Fibroblast of lung (primary cell): ENCODE results near the gene LMNA. TPM values are rescaled to one million over a fixed set of nuclear protein-coding genes. Genes with fewer than 3 reads are reported as not detected.

Experiments
- DNase-seq, 2 donors: peaks; one replicate each; pipeline versions ENCODE4 v3.0.0 to v3.0.0-alpha.2; 2010; ENCODE audit warnings: low read depth in 2 of 2
- H2AFZ ChIP-seq: 2 replicates; pipeline ENCODE4 v1.5.1; 2012; ENCODE audit warnings: low read length, control low read depth, inconsistent platforms
- H3K27ac ChIP-seq: 2 replicates; pipeline ENCODE4 v1.5.1; 2011; ENCODE audit warnings: low read length, control low read depth; ENCODE audit not compliant: insufficient read depth
- H3K27me3 ChIP-seq: 2 replicates; pipeline ENCODE4 v1.5.1; 2011; ENCODE audit warnings: mild to moderate bottlenecking, low read length; ENCODE audit not compliant: control insufficient read depth, insufficient read depth
- H3K36me3 ChIP-seq: 2 replicates; pipeline ENCODE4 v1.5.1; 2011; ENCODE audit warnings: low read length; ENCODE audit not compliant: control insufficient read depth, insufficient read depth
- H3K4me1 ChIP-seq: 2 replicates; pipeline ENCODE4 v1.5.1; 2011; ENCODE audit warnings: low read length; ENCODE audit not compliant: control insufficient read depth, insufficient read depth; ENCODE audit errors: extremely low read depth
- H3K4me2 ChIP-seq: 2 replicates; pipeline ENCODE4 v1.5.1; 2011; ENCODE audit warnings: low read length, control low read depth; ENCODE audit not compliant: insufficient read depth; ENCODE audit errors: extremely low read depth
- H3K4me3 ChIP-seq, 4 experiments: fragments of 200-600 bp in 1 of 4; sonication (generic) in 1 of 4; replicated peaks in 1 of 4; 2 replicates each; pipeline ENCODE4 v1.5.1; 2011 to 2016; ENCODE audit warnings: low read length in 4 of 4, low read depth in 3 of 4, mild to moderate bottlenecking in 3 of 4, control low read depth in 2 of 4, inconsistent platforms in 1 of 4, mixed read lengths in 1 of 4; ENCODE audit not compliant: insufficient read depth in 1 of 4; ENCODE audit errors: control extremely low read depth in 1 of 4
- H3K79me2 ChIP-seq: 2 replicates; pipeline ENCODE4 v1.5.1; 2012; ENCODE audit warnings: mild to moderate bottlenecking, low read length, inconsistent platforms; ENCODE audit not compliant: control insufficient read depth, insufficient read depth
- H3K9ac ChIP-seq: 2 replicates; pipeline ENCODE4 v1.5.1; 2011; ENCODE audit warnings: mild to moderate bottlenecking, low read length, control low read depth; ENCODE audit not compliant: insufficient read depth
- H3K9me3 ChIP-seq: 2 replicates; pipeline ENCODE4 v1.5.1; 2012; ENCODE audit warnings: low read depth, low read length; ENCODE audit not compliant: control insufficient read depth, insufficient read depth
- H4K20me1 ChIP-seq: 2 replicates; pipeline ENCODE4 v1.5.1; 2011; ENCODE audit warnings: low read length; ENCODE audit not compliant: control insufficient read depth, insufficient read depth; ENCODE audit errors: extremely low read depth
- CTCF ChIP-seq, 2 donors: IDR thresholded peaks in 1 of 2; conservative IDR thresholded peaks in 1 of 2; 1 replicate in 1 of 2; 2 replicates in 1 of 2; pipeline ENCODE4 v1.5.1; 2011 to 2012; ENCODE audit warnings: low read length in 2 of 2, control low read depth in 1 of 2, inconsistent platforms in 1 of 2, low read depth in 1 of 2, mild to moderate bottlenecking in 1 of 2
- EZH2 ChIP-seq: IDR thresholded peaks from 2 replicates; pipeline ENCODE4 v1.5.1; 2012; ENCODE audit warnings: low read length, control low read depth, mild to moderate bottlenecking; ENCODE audit errors: missing control alignments
- polyA plus RNA-seq, 2 donors: library from polyadenylated mRNA; depleted of rRNA in 1 of 2; stranded (reverse) in 1 of 2; unstranded in 1 of 2; fragments of >200 nt; gene quantifications; 2 replicates each; pipeline ENCODE4 v1.2.1, GENCODE V29; 2011 to 2012; ENCODE audit warnings: missing spikeins in 1 of 2
- total RNA-seq: library from RNA; depleted of rRNA; stranded (reverse); fragments of >200 nt; gene quantifications from 2 replicates; pipeline ENCODE4 v1.2.1, GENCODE V29; 2014

The LMNA gene
- total and polyA plus RNA-seq, 2 donors (not counting 1 experiment from before 2014, with no cell fraction given) = 613 to 1,150 TPM

DNA sequence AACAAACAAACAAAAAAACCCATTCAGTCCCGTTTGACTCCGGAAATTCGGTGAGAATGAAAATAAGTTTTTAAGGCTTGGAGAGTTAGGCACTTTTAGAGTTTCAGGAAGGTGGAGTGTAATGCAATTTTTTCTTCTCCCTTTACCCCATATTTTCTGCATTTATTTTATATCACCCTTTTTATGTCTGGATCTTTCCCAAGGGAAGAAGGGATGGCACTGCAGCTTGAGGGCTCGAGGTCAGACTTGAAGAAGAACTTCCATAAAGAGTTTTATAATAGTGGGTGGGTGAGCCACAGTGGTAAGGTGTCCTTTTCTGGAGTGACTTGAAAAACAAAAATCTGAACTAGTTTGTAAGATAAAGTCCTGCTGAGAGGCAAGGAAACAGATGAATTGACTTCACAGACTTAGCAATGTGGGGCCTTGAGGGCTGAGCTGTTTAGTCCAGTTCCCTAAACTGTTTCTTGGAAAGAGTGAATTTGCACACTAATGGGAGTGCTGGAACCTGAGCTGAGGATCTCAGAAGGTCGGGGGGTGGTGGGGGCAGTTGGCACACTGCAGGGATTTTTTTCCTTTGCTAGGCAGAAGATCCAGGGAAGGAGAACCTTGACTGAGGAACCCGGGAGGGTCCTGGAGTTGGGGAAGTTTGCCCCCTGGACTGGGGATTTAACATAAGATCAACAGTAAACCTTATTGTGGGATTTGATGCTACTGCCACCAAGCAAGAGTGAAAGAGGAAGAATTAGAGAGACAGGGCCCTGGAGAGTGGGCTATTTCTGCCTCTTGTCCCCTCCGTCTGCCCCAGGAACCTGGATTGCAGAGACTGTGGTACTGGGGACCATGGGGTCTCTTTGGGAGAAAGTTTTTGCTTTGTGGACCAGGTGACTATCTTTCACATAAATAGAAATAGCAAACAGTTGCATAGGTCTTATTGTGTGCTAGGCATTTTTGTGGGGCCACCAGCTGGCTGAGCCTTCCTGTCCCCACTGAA is 30.4 kb upstream of the LMNA start:
- Histone ChIP-seq H3K9ac (no peak overlapping the region), H3K27me3 (no peaks in the 10 kb centered on the region), H3K9me3 (no peaks in the 10 kb centered on the region), H3K27ac (no peak overlapping the region), H3K4me1 (peaks cover 3% of the 10 kb centered on the region), H4K20me1 (no peaks in the 10 kb centered on the region), H3K79me2 (no peaks in the 10 kb centered on the region), H2AFZ (no peak overlapping the region), H3K36me3 (no peaks in the 10 kb centered on the region), H3K4me2 (peak overlapping the region; percentile 1), H3K4me3 (peak overlapping the region in 2 of 4 experiments; percentile 72 to 83)
- DNase-seq = no peak
- no peak for TF ChIP-seq EZH2
- TF ChIP-seq CTCF (conservative IDR thresholded peaks at IDR 0.05 in 1 of 2, IDR thresholded peaks at IDR 0.05 in 1 of 2; ENCODE audit: low read depth in 1 of 2, low read length in 2 of 2) = no peak

DNA sequence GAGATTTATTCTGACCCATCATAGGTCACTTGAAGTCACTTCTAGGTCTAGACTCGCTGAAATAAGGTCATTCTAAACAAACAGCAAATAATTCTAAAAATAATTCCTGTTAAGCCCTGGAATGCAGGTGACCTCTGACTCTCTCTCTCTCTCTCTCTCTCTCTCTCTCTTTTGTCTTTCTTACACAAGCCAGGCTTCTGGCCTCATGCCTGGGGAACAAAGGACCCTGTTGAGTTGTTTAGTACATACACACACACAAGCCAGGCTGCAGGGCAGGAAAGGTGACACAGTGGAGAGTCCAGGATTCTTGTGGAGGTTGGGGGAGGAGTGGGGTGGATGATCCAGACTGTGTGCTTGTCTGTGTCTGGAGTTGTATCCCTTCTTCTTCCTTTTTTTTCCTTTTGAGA is 28.3 kb upstream of the LMNA start:
- Histone ChIP-seq H3K4me3 (no peak overlapping the region), H3K27me3 (no peaks in the 10 kb centered on the region), H3K9me3 (no peaks in the 10 kb centered on the region), H3K4me1 (peaks cover 3% of the 10 kb centered on the region), H3K27ac (no peak overlapping the region), H3K79me2 (no peaks in the 10 kb centered on the region), H3K4me2 (no peak overlapping the region), H4K20me1 (no peaks in the 10 kb centered on the region), H3K36me3 (no peaks in the 10 kb centered on the region), H3K9ac (no peak overlapping the region), H2AFZ (no peak overlapping the region)
- TF ChIP-seq EZH2 (no peak), CTCF (conservative IDR thresholded peaks at IDR 0.05 in 1 of 2, IDR thresholded peaks at IDR 0.05 in 1 of 2; ENCODE audit: low read depth in 1 of 2, low read length in 2 of 2) (no peak)
- DNase-seq = peak; percentile 36 to 73

DNA sequence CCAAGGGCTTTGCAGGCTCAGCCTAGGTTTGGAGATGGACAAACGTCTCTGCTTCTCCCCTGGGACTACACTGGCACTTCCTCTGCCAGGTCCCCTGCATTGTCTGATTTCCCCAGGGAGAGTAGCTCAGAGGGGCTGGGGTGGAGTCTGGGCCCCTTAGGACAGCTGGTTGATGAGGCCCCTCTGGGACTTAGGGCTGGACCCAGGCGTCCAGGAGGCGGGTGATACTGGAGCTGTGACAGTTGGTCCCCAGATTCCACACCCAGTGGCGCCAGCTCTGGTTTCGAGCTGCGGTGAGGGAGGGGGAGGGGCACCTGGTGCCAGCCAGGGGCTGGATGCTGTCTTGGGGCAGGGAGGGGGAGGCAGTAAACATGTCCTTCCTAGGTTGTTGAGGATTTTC is 24.8 kb upstream of the LMNA start:
- Histone ChIP-seq H4K20me1 (no peaks in the 10 kb centered on the region), H3K4me3 (no peak overlapping the region), H3K4me2 (no peak overlapping the region), H3K79me2 (no peaks in the 10 kb centered on the region), H3K36me3 (no peaks in the 10 kb centered on the region), H3K9ac (no peak overlapping the region), H3K27ac (no peak overlapping the region), H3K4me1 (peaks cover 3% of the 10 kb centered on the region), H3K9me3 (no peaks in the 10 kb centered on the region), H2AFZ (no peak overlapping the region), H3K27me3 (no peaks in the 10 kb centered on the region)
- TF ChIP-seq EZH2 (no peak), CTCF (conservative IDR thresholded peaks at IDR 0.05 in 1 of 2, IDR thresholded peaks at IDR 0.05 in 1 of 2; ENCODE audit: low read depth in 1 of 2, low read length in 2 of 2) (no peak)
- no peak for DNase-seq
